ENCODE measurements around the gene RSL1D1. TPM values are rescaled to one million over a fixed set of nuclear protein-coding genes. Genes with fewer than 3 reads are reported as not detected.

RSL1D1 gene
- total RNA-seq, 4 donors from 2014 or later, result 152 to 209 (median 174) TPM

DNA sequence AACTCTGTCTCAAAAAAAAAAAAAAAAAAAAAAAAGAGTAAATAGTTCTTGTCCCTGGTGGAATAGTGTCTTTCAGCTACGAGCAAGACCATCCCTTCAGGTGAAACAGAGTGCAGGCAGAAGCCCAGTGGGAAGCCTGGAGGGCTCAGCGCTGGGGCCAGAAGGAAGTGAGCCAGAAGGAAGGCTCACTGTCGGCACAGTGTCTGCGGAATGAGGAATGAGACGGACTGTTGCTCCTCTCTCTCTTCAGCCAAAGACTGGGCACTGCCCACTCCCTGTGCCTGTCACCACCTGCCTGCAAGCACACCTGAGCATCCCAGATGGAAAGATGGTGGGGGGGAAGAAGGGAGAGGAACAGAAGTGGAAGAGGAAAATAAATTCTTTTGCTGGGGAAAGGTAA is 7.5 kb downstream of the RSL1D1 start:
- peaks cover 100% of the 10 kb centered on the region for H3K36me3 ChIP-seq
- peaks cover 4% of the 10 kb centered on the region for H3K4me1 ChIP-seq
- DNase-seq (ENCODE audit: low spot score in 2 of 2), result peak in 1 of 2 donors; percentile 31
- TF ChIP-seq EP300 (IDR thresholded peaks at IDR 0.05), result no peak
- TF ChIP-seq POLR2A (IDR thresholded peaks at IDR 0.05), result no peak
- no peak for TF ChIP-seq CTCF (IDR thresholded peaks at IDR 0.05)
- TF ChIP-seq POLR2AphosphoS5 (IDR thresholded peaks at IDR 0.05), result no peak
- H3K27me3 ChIP-seq, result no peaks in the 10 kb centered on the region
- no peaks in the 10 kb centered on the region for H3K9me3 ChIP-seq
- H3K27ac ChIP-seq, result no peak overlapping the region
- 79% methylated on average over 5 of the region's 5 CpGs for WGBS
- no peak overlapping the region for H3K4me3 ChIP-seq

GRCh38 chr16:11843206-11843605 is 8.1 kb downstream of the RSL1D1 start:
- Histone ChIP-seq H3K36me3 (peaks cover 100% of the 10 kb centered on the region), H3K27me3 (no peaks in the 10 kb centered on the region), H3K9me3 (no peaks in the 10 kb centered on the region), H3K27ac (no peak overlapping the region), H3K4me3 (no peak overlapping the region), H3K4me1 (peaks cover 3% of the 10 kb centered on the region)
- WGBS, result 94% methylated on average over 10 of the region's 11 CpGs
- TF ChIP-seq POLR2AphosphoS5 (IDR thresholded peaks at IDR 0.05), result no peak
- no peak for TF ChIP-seq EP300 (IDR thresholded peaks at IDR 0.05)
- TF ChIP-seq CTCF (IDR thresholded peaks at IDR 0.05), result no peak
- no peak for TF ChIP-seq POLR2A (IDR thresholded peaks at IDR 0.05)
- DNase-seq (ENCODE audit: low spot score in 2 of 2), result peak in 1 of 2 donors; percentile 49

DNA sequence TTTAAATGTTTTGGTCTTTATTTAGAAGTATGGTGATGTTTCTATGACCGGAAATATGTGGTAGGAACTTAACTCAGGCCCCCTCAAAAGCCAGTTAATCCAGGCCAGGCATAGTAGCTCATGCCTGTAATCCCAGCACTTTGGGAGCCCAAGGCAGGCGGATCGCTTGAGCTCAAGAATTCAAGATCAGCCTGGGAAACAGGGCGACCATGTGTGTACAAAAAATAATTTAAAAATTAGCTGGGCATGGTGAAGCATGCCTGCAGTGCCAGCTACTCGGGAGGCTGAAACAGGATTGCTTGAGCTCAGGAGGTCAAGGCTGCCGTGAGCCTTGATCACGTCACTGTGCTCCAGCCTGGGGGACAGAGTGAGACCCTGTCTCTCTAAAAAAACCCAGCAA is 10.3 kb downstream of the RSL1D1 start:
- Histone ChIP-seq H3K36me3 (peaks cover 100% of the 10 kb centered on the region), H3K4me3 (no peak overlapping the region), H3K27me3 (no peaks in the 10 kb centered on the region), H3K4me1 (peaks cover 5% of the 10 kb centered on the region), H3K9me3 (no peaks in the 10 kb centered on the region), H3K27ac (no peak overlapping the region)
- 94% methylated on average over 7 of the region's 7 CpGs for WGBS
- DNase-seq (ENCODE audit: low spot score in 2 of 2), result peak in 1 of 2 donors; percentile 54
- TF ChIP-seq POLR2AphosphoS5 (IDR thresholded peaks at IDR 0.05) (no peak), POLR2A (IDR thresholded peaks at IDR 0.05) (no peak), CTCF (IDR thresholded peaks at IDR 0.05) (no peak), EP300 (IDR thresholded peaks at IDR 0.05) (no peak)

DNA sequence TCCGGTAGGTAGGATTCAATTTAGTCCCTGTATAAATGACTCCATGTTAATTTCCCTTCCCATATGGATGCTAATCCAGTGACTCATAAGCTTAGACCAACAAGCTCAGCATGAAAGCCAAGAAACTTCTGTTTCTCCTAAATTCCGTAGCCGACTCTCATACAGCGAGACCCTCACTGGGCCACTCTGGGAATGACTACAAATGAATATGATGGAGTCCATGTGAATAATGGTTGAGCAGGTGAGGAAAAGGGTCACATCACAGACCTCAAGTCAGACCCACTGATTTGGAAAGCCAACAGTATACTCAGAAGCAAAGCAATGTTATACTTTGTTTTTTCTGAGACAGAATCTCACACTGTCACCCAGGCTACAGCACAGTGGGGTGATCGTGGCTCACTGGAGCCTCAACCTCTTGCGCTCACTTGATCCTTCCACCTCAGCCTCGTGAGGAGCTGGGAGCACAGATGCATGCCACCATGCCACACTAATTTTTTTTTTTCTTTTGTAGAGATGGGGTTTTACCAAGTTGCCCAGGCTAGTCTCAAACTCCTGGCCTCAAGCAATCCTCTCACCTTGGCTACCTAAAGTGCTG is 14.6 kb downstream of the RSL1D1 start:
- peak; percentile 15 to 21 for DNase-seq (ENCODE audit: low spot score in 2 of 2)
- Histone ChIP-seq H3K27ac (no peak overlapping the region), H3K4me3 (no peak overlapping the region), H3K27me3 (no peaks in the 10 kb centered on the region), H3K4me1 (peaks cover 15% of the 10 kb centered on the region), H3K9me3 (no peaks in the 10 kb centered on the region), H3K36me3 (peaks cover 58% of the 10 kb centered on the region)
- TF ChIP-seq POLR2A (IDR thresholded peaks at IDR 0.05), result no peak
- no peak for TF ChIP-seq POLR2AphosphoS5 (IDR thresholded peaks at IDR 0.05)
- no peak for TF ChIP-seq CTCF (IDR thresholded peaks at IDR 0.05)
- WGBS, result 83% methylated on average over 7 of the region's 7 CpGs

DNA sequence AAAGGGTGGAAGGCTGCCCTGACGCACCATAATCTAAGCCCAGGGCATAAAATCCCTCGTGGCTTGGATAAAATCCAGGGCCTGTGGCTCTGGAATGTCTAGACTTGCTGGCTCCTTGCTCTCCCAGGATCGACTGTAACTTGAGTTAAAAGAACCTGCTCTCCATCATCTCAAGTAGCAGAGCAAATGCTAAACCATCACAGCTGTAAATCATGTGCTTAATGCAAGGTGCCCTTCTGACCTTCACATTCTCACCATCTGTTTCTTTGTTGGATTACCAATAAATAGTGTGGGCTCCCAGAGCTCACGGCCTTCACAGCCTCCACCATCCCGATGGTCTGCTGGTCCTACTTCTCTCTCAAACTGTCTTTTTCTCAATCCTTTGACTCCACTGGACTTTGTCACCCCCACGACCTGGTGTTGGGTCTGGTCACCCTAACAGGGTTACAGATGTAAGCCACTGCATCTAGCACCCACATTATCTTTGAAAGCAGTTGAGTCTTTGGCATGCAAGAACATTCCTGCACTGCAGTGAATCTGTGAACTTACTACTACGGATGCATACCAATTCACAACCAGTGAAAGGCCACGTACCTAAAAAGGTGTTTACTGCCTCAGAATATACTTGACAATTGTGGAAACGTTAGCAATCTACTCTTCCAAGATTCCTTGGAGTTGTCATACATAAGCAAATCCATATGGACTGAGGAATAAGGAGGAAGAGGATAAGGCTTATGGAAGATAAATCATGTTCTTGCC is 15.3 kb downstream of the RSL1D1 start:
- H3K27ac ChIP-seq, result no peak overlapping the region
- peak; percentile 12 to 17 for DNase-seq (ENCODE audit: low spot score in 2 of 2)
- no peak overlapping the region for H3K4me3 ChIP-seq
- TF ChIP-seq POLR2AphosphoS5 (IDR thresholded peaks at IDR 0.05), result no peak
- TF ChIP-seq POLR2A (IDR thresholded peaks at IDR 0.05), result no peak
- no peaks in the 10 kb centered on the region for H3K27me3 ChIP-seq
- WGBS, result 53% methylated on average over 9 of the region's 9 CpGs
- peaks cover 51% of the 10 kb centered on the region for H3K36me3 ChIP-seq
- H3K9me3 ChIP-seq, result no peaks in the 10 kb centered on the region
- peaks cover 15% of the 10 kb centered on the region for H3K4me1 ChIP-seq

All from suprapubic skin (tissue), 4 donors.